Mucosa of rectum (tissue), 2 donors: ENCODE data around the gene RFC1.
"Not testable (repeated sequence)": the region's sequence is repeated elsewhere in the genome, so short reads cannot be mapped to it uniquely, and the experiment has no call there.

ENCODE experiments used
- H3K27ac ChIP-seq, 2 donors: one replicate each; pipeline ENCODE4 v1.7.0; 2013; ENCODE audit warnings: inconsistent platforms in 2 of 2, low read depth in 2 of 2, low read length in 2 of 2
- H3K27me3 ChIP-seq, 2 donors: one replicate each; pipeline ENCODE4 v1.7.0; 2013; ENCODE audit warnings: low read length in 2 of 2; ENCODE audit not compliant: control insufficient read depth in 2 of 2, insufficient read depth in 2 of 2
- H3K36me3 ChIP-seq, 2 donors: one replicate each; pipeline ENCODE4 v1.7.0; 2013; ENCODE audit warnings: low read length in 2 of 2; ENCODE audit not compliant: control insufficient read depth in 2 of 2, insufficient read depth in 2 of 2
- H3K4me1 ChIP-seq, 2 donors: one replicate each; pipeline ENCODE4 v1.7.0; 2013; ENCODE audit warnings: low read length in 2 of 2, mild to moderate bottlenecking in 1 of 2; ENCODE audit not compliant: control insufficient read depth in 2 of 2, insufficient read depth in 2 of 2
- H3K4me3 ChIP-seq, 2 donors: one replicate each; pipeline ENCODE4 v1.7.0; 2013; ENCODE audit warnings: low read length in 2 of 2
- H3K9ac ChIP-seq, 2 donors: one replicate each; pipeline ENCODE4 v1.7.0; 2013; ENCODE audit warnings: low read length in 2 of 2, low read depth in 1 of 2, mild to moderate bottlenecking in 1 of 2
- H3K9me3 ChIP-seq, 2 donors: one replicate each; pipeline ENCODE4 v1.7.0; 2013; ENCODE audit warnings: low read length in 2 of 2; ENCODE audit not compliant: control insufficient read depth in 2 of 2
- donor health status: healthy.
- donor health status: Normal muscosa, but diverticular disease.

Gene RFC1

DNA sequence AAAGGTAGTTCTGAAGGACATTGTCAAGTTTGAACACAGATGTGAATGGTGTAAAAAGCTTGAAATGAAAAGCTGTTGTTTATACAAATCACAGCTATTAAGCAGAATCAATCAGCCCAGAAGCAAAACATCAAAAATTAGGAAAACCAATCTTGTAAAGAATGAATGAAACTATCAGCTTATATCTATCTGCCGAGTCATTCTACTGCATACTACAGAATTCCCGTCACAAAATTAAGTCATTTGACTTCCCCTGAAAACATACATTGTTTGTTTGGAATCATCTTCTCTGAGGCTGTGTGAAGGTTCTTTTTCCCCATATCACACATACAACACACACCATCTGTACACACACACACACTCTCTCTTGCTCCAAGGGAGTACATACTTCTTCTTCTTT lies 80.3 kb downstream of the RFC1 start:
- peaks cover 26 to 41% of the 10 kb centered on the region in 2 donors for H3K36me3 ChIP-seq
- no peak overlapping the region for H3K27ac ChIP-seq
- no peaks in the 10 kb centered on the region for H3K27me3 ChIP-seq
- no peaks in the 10 kb centered on the region for H3K4me1 ChIP-seq
- no peak overlapping the region for H3K4me3 ChIP-seq
- no peak overlapping the region for H3K9ac ChIP-seq
- H3K9me3 ChIP-seq = no peaks in the 10 kb centered on the region

DNA sequence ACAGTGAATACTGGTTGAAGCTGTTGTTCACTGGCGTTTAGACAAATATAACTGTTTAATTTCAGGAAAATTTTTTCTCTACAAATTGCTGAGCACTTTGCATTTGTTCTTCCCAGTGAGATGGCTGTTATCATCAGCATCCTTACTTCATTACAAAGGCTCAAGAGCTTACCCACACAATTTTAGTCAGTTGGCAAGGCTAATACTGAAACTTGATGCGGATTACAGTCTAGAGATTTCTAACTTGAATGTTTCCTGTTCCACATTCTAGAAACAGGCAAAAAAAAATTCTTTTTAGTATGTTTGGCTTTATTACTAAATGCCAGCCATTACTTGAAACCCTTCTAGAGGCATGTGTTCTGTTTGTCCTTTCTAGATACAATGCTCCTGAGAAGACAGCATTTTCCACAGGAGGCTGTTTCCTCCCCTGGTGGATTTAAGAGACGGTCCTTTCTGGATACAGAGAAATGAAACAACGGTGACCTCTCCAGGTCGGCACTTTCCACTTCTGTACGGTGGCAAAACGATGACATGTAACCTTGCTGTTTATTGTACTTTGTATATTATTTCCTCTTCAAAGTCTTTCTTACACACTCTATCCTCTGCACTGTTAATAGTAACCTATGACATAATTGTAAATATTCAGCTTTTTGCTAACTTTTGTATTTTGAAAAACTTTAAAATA lies 80.9 kb downstream of the RFC1 start:
- H3K4me3 ChIP-seq = no peak overlapping the region
- no peaks in the 10 kb centered on the region for H3K27me3 ChIP-seq
- no peak overlapping the region for H3K27ac ChIP-seq
- H3K9me3 ChIP-seq = no peaks in the 10 kb centered on the region
- H3K4me1 ChIP-seq = no peaks in the 10 kb centered on the region
- H3K36me3 ChIP-seq = peaks cover 26 to 37% of the 10 kb centered on the region in 2 donors
- H3K9ac ChIP-seq = no peak overlapping the region

DNA sequence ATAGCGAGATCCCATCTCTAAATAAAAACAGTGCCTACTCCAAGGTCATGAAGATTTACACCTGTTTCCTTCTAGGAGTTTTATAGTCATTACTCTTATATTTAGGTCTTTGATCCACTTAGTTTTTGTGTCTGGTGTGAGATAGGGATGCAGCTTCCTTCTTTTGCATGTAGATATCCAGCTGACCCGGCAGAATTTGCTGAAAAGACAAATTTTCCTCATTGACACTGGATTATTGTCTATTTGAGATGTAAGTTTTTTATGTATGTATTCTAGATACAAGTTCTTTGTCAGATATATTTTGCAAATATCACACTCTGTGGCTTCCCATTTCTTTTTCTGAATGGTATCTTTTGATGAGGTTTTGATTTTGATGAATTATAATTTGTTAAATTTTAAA lies 85.4 kb downstream of the RFC1 start:
- H3K27ac ChIP-seq = no peak overlapping the region
- no peaks in the 10 kb centered on the region for H3K4me1 ChIP-seq
- no peaks in the 10 kb centered on the region for H3K9me3 ChIP-seq
- no peak overlapping the region for H3K4me3 ChIP-seq
- H3K36me3 ChIP-seq = peaks cover 0 to 8% of the 10 kb centered on the region in 2 donors
- no peak overlapping the region for H3K9ac ChIP-seq
- no peaks in the 10 kb centered on the region for H3K27me3 ChIP-seq

DNA sequence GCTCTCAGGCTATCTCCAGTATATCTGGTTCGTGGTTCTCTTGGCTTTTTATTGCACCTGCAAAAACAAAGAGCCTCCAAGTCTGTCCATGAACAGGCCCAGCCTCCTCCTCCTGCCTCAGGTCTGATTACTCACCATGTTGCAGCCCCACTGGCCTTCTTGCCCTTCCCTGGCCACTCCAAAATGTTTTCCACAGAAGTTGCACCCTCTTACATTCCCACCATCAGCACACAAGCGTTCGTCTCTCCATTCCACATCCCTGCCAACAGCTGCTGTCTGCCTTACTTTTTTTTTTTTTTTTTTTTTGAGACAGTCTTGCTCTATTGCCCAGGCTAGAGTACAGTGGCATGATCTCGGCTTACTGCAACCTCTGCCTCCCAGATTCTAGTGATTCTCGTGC lies 86.7 kb downstream of the RFC1 start:
- Histone ChIP-seq H3K4me3 (no peak overlapping the region), H3K4me1 (no peaks in the 10 kb centered on the region), H3K9me3 (no peaks in the 10 kb centered on the region), H3K9ac (no peak overlapping the region), H3K27ac (no peak overlapping the region), H3K36me3 (peaks cover 0 to 8% of the 10 kb centered on the region in 2 donors), H3K27me3 (no peaks in the 10 kb centered on the region)

DNA sequence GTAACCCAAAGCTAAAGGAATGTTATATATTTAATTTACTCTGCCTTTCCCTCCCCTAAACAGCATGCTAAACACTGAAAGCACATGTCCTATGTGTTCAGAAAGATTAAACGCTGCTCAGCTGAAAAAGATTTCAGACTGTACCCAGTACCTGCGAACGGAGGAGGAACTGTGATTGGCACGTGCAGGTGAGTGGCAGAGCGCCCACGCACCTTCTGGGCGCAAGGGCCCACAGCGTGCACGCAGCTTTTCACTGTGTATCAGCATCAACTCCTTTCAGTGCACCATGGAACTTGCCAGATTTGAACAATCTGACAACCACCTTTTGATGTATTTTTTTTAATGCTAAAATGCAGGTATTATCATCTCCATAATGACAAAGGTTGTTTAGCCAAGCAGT lies 87.7 kb downstream of the RFC1 start:
- Histone ChIP-seq H3K4me3 (no peak overlapping the region), H3K36me3 (peaks cover 0 to 10% of the 10 kb centered on the region in 2 donors), H3K9ac (no peak overlapping the region), H3K9me3 (no peaks in the 10 kb centered on the region), H3K27ac (no peak overlapping the region), H3K27me3 (no peaks in the 10 kb centered on the region), H3K4me1 (no peaks in the 10 kb centered on the region)

DNA sequence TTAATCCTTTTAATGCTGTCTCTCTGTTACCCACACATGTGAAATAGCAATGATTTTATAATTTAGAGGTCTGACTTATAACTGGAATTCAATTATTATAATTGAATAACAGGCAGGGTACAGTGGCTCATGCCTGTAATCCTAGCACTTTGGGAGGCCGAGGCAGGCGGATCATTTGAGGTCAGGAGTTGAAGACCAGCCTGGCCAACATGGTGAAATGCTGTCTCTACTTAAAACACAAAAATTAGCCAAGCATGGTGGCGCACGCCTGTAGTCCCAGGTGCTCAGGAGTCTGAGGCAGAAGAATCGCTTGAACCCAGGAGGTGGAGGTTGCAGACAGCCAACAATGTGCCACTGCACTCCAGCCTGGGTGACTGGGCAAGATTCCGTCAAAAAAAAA lies 88.5 kb downstream of the RFC1 start:
- H3K9me3 ChIP-seq, H3K9ac ChIP-seq, H3K27ac ChIP-seq, H3K4me1 ChIP-seq, H3K27me3 ChIP-seq, H3K4me3 ChIP-seq: not testable (repeated sequence)
- peaks cover 4 to 18% of the 10 kb centered on the region in 2 donors for H3K36me3 ChIP-seq

DNA sequence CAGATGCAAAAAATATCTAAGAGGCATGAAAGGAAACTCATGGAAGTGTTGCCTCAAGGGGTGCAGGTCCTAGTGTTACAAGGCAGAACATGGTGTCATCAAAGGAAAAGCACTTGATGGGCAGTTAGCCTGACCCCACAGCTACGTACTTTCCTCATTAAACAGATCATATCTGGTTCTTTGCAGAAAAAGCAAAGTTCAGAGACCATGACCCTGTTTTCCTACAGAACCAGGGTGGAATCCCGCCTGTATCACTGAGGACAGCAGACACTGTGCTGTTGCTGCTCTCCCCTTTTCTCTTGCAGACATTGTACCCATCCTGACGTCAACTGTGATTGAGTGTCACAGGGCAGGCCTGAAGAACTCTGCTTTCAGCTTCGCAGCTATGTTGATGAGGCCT lies 91.7 kb downstream of the RFC1 start:
- Histone ChIP-seq H3K4me3 (no peak overlapping the region), H3K36me3 (peaks cover 4 to 19% of the 10 kb centered on the region in 2 donors), H3K27ac (no peak overlapping the region), H3K9ac (no peak overlapping the region), H3K9me3 (no peaks in the 10 kb centered on the region), H3K27me3 (no peaks in the 10 kb centered on the region), H3K4me1 (no peaks in the 10 kb centered on the region)

DNA sequence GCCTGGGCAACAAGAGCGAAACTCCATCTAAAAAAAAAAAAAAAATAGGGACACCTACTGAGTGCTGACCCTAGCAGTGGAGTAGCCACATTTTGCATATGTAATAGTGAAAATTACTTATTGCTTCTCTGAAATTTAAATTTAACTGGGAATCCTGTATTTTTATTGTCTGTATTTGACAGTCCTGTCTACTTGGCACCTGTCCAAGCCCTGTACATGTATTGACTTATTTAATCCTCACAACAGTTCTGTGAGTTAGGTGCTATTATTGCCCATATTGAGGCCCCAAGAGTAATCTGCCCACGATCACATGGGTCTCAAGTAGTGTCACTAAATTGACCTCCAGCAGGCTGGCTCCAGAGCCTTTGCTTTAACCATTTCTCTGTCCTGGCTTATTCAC lies 102.3 kb downstream of the RFC1 start:
- Histone ChIP-seq H3K27ac (no peak overlapping the region), H3K4me3 (no peak overlapping the region), H3K9me3 (no peaks in the 10 kb centered on the region), H3K36me3 (no peaks in the 10 kb centered on the region), H3K4me1 (no peaks in the 10 kb centered on the region), H3K27me3 (no peaks in the 10 kb centered on the region), H3K9ac (no peak overlapping the region)

DNA sequence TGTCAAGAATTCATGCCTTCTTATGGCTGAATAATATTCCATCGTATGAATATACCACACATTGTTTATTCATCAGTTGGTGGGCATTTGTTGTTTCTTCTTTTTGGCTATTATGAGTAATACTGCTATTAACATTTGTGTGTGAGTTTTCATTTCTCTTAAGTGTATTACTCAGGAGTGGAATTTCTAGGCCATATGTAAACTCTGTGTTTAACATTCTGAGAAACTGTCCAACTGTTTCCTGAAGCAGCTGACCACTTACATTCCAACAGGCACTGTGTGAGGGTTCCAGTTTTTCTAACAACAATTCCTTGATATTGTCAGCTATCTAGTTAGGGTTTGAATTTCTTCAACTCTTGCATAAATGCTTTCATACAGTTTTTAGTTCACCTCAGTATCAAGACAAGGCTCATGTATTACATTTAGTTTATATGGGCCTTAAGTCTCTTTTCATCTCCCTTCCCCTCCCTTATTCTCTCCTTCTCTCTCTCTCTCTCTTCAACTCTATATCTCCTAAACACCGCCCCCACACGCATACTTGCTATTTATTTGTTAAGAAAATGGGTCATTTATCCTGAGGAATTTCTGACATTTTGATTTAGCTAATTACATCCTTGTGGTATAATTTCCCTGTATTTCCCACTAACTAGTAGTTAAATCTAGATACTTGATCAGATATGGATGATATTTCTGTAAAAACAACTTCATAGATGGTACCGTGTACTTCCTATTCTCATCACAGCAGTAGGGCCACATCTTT lies 106.4 kb downstream of the RFC1 start:
- H3K9me3 ChIP-seq = no peaks in the 10 kb centered on the region
- H3K9ac ChIP-seq = no peak overlapping the region
- no peaks in the 10 kb centered on the region for H3K36me3 ChIP-seq
- H3K4me3 ChIP-seq = no peak overlapping the region
- no peaks in the 10 kb centered on the region for H3K4me1 ChIP-seq
- no peaks in the 10 kb centered on the region for H3K27me3 ChIP-seq
- no peak overlapping the region for H3K27ac ChIP-seq

DNA sequence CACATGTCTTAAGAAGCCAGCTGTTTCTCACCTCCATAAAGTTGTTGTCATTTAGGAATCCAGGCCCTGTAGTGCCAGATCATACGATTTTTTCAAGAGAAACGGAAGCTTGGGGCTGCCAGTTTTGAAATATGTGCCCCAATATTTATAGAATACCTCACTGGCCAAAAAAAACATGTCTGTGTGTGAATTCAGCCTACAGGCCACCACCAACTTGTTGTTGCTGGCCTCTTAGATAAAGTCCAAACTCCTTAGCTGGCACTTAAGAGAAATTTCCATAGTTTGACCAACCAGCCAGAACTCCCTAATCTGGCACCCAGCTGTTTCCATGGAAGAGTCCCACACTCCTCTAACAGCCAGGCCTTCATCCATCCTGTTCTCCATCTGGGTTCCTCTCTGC lies 109.7 kb downstream of the RFC1 start:
- no peaks in the 10 kb centered on the region for H3K4me1 ChIP-seq
- no peaks in the 10 kb centered on the region for H3K27me3 ChIP-seq
- H3K9ac ChIP-seq = no peak overlapping the region
- H3K27ac ChIP-seq = no peak overlapping the region
- no peak overlapping the region for H3K4me3 ChIP-seq
- no peaks in the 10 kb centered on the region for H3K9me3 ChIP-seq
- no peaks in the 10 kb centered on the region for H3K36me3 ChIP-seq
